DND-41 (cell line): ENCODE measurements around the gene ZSCAN22.

Source experiments
- CTCF ChIP-seq: IDR thresholded peaks from 2 replicates; pipeline ENCODE4 v1.5.1; 2012; ENCODE audit warnings: borderline replicate concordance, low read length, moderate library complexity, mild to moderate bottlenecking; ENCODE audit not compliant: poor library complexity, severe bottlenecking; ENCODE audit errors: extremely low read depth
- EZH2 ChIP-seq: IDR thresholded peaks from 3 replicates; pipeline ENCODE4 v1.6.1; 2012; ENCODE audit warnings: borderline replicate concordance, low read depth, mild to moderate bottlenecking, moderate library complexity, low read length, inconsistent platforms; ENCODE audit not compliant: severe bottlenecking

DNA sequence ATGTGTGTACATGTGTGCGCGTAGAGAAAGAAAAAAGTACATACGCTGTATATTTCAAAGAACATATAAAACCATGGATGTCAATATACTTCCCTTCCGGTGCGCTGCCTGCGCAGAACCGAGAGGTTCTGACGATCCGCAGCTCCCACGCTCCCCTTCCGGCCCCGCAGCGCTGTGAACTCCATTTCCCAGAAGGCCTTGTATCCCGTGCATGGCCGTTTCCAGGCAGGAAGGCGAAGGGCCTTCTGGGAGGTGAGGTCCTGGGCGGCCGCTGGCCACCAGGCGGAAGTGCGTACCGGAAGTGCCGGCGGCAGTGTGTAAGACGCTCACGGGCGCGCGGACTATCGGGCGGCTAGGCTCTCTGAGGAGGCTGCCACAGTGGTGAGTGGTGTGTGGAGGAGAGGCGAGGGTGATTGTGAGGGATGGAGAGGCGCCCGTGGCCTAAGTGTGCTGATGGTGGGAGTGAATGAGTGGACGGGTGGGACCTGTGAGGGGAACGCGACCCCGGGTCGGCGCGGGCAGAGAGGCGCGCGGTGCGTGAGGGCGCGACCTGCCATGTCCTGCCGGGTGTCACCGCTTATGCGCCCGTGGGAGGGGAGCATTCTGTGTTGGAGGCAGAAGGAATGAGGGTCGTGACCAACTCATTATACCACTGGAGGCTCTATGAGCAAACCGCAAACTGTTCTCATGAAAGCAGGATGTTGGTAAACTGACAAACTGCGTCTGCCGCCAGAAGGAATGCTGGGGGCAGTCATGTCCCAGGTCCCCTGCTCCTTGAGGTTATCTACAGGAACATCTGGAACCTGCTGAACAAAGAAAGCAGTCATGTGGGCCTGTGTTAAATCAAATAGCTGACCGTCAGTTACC, 21.5 kb upstream of the ZSCAN22 start, which contains the start of gene ERVK3-1:
- TF ChIP-seq CTCF (no peak), EZH2 (no peak)
